HG03103 (cell line): Measurements from ENCODE around the gene APLP2.
"Not testable (repeated sequence)": the region's sequence is repeated elsewhere in the genome, so short reads cannot be mapped to it uniquely, and the experiment has no call there.

Experiments
- ATAC-seq: cut with Tn5 transposase; IDR thresholded peaks from one replicate; pipeline ENCODE4 v1.9.1; 2021; ENCODE audit warnings: low read depth; ENCODE audit not compliant: unreplicated experiment

The APLP2 gene

DNA sequence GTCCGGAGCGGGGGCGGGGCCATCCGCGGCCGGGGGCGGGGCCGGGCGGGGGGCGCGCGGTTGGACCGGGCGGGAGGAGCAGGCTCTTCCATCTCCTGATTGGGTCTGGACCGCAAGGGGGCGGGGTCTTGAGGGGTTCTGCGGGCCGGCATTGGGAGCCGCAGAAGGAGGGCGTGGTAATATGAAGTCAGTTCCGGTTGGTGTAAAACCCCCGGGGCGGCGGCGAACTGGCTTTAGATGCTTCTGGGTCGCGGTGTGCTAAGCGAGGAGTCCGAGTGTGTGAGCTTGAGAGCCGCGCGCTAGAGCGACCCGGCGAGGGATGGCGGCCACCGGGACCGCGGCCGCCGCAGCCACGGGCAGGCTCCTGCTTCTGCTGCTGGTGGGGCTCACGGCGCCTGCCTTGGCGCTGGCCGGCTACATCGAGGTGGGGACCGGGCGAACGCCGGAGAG lies at the start of gene APLP2:
APLP2 (plus strand) TSS at position 236 of the 450 bp plus-strand sequence; CDS start at position 320, 84 bp downstream.
- ATAC-seq: peak; percentile 94

DNA sequence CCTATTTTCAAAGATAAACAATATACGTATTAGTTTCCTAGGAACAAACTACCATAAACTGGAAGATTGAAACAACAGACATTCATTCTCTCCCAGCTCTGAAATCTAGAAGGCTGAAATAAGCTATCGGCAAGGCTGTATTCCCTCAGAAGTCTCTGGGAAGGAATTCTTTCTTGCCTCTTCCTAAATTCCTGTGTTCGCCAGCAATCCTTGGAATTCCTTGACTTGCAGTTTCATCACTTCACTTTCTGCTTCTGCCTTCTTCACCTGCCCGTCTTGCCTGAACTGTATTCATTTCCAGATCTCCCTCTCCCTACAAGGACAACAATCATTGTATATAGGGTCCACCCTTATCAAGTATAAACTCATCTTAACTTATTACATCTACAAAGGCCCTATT lies 49.4 kb upstream of the APLP2 start:
- no peak for ATAC-seq

DNA sequence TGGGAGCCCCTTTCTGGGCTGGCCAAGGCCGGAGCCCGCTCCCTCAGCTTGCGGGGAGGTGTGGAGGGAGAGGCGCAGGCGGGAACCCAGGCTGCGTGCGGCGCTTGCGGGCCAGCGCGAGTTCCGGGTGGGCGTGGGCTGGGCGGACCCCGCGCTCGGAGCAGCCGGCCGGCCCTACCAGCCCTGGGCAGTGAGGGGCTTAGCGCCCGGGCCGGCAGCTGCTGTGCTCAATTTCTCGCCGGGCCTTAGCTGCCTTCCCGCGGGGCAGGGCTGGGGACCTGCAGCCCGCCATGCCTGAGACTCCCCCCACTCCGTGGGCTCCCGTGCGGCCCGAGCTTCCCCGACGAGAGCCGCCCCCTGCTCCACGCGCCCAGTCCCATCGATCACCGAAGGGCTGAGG lies 48.1 kb upstream of the APLP2 start:
- ATAC-seq: not testable (repeated sequence)

DNA sequence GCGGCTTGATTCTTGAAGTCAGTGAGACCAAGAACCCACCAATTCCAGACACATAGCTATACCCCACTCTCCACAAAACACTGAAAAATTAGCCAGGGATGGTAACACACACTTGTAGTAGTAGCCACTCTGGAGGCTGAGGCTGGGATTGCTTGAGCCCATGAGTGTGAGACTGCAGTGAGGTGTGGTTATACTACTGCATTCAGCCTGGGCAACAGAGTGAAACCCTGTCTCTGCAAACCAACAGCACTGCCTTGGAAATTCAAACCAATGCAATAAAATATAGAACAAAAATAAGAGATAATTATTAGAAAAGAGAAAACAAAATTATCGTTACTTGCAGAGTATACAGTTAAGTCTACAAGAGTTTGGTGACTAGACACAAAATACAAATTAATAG lies 46.9 kb upstream of the APLP2 start:
- ATAC-seq: peak; percentile 33

DNA sequence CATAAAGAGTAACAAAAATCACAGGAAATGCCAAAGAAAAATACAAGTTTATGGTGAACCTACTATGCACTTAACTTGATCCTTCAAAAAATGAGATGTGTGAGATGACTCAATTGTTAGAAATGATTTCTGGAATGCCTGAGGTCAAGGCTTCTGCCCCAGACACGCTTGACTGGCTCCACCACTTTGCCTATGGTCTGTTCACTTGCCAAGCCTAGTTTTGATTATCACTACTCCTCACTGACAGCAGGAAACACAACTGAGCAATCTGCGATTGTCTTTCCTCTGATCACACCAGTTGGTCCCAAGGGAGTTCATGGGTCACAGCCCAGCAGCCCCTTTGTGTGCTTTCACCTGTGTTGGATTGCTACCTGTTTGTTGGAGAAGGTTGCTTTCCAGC lies 46.5 kb upstream of the APLP2 start:
- ATAC-seq: peak; percentile 91

DNA sequence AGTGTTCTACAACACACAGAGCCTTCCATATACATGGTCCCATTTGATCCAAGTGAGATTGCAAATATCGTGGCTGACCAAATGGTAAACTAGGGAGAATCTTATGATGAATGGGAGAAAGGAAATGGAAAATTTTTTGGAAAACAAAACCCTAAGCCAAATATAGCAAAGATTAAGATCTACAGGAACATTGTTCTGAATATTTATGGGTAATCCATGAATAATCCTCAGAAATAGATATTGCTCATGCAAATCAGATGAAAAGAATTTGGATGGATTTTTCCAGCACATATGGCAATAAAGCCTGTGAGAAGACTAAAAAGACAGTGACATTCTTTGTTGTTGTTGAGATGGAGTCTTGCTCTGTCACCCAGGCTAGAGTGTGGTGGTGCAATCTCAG lies 45.3 kb upstream of the APLP2 start:
- ATAC-seq: no peak

DNA sequence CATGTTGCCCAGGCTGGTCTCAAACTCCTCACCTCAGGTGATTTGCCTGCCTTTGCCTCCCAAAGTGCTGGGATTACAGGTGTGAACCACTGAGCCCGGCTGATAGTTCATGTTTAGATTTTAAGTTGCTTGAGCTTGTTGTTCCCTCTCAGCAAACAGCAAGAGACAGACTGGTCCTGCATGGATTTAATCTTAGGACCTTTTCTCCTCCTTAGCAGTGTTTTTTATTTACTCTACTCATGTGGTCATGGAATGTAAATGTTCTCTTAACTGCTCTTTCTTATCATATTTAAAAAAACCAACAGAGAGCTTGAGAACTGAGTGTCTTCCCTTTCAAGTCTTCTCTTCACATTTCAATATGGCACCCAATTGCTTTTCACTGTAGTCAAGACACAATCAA lies 44.3 kb upstream of the APLP2 start:
- ATAC-seq: no peak

DNA sequence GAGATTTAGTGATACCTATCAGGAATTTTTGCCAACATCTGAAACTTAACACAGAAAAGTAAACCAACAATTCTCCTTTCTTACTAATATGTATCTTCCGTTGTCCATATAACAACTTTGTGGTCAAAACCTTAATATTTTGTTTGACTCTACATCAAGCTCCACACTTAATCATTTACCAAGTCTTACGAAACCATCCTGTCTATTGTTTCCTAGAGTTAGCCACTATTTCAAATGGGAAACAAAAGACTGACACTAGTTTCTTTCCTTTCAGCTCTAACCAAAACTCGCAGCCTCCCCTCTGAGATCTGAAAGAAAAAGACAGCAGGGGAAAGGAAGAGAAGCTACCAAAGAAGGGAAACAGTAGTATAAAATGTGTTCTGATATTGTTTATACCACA lies 40.6 kb upstream of the APLP2 start:
- no peak for ATAC-seq

DNA sequence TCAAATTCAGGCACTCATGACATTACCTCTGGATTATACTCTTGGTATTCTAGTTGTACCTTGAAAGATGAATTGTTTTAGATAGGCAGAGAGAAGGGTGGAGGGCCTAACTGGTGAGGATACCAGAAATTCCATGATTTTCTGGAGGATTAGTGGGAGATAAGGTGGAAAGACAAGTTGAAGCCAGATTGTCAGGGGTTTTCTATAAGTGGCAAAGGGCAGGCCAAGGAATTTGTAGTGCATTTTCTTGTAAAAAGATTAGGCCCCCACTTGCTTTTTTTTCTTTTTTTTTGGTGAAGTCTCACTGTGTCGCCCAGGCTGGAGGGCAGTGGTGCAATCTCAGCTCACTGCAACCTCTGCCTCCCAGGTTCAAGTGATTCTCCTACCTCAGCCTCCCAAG lies 38.6 kb upstream of the APLP2 start:
- ATAC-seq: no peak

DNA sequence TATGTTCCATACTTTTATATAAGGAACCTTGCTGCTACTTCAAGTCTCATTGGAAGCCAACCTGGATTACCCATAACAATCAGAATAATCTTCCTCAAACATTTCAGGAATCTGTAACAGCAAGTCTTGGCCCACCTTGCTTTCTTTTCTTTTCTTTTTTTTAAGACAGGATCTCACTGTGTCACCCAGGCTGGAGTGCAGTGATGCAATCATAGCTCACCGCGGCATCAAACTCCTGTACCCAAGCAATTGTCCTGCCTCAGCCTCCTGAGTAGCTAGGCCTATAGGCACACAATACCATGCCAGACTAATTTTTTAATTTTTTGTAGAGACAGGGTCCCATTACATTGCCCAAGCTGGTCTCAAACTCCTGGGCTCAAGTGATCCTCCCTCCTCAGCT lies 37.7 kb upstream of the APLP2 start:
- no peak for ATAC-seq

DNA sequence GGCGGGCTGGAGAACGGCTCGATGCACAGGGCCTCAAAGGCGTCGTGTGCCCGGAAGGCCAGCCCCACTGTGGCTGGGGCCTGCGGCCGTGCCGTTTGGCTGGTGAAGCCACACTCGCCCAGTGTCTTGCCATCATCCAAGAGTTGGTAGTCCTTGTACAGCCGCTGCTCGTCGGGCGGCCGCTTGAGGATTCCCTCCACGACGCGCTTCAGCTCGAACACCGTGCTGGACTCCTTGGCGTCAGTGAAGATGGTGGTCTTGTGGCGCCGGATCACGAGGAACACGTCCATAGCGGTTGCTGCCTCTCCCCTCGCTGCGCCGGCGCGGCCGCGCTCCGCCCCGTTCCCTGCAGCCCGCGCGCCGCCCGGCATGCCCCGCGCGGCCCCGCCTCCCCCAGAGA lies 36.8 kb upstream of the APLP2 start:
- no peak for ATAC-seq

DNA sequence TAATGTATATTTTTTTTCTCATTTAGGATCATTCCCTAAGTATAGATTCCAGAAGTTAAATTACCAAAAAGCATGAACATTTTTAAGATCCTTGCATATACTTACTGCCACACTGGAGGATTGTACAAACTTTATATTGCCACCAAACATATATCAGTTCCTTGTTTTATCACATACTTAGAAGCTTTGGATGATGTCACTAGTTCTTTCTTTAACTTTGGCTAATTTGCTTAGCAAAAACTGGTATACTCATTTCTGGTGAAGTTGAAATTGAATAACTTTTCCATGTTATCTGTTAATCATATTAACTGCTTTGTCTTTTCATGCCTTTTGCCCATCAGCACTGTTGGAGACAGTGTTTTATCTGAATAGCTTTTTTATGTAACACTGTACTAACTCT lies 35.5 kb upstream of the APLP2 start:
- ATAC-seq: no peak

DNA sequence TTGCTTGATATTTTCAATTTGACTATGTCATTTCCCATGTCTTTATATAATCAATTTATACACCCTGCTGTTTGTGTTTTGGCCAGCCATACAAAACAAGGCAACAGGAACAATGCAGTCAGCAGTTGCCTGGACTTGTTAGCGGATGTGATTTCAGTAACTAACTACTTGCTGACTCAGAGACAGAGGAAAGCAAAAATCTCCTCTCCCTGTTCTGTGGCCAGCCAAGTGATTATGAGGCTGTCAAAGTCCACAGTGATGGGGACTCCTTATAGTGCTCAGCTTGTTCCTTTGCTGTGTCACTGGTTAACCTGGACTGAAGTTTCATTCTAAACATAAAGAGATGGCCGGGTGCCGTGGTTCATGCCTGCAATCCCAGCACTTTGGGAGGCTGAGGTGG lies 32.6 kb upstream of the APLP2 start:
- ATAC-seq: no peak

DNA sequence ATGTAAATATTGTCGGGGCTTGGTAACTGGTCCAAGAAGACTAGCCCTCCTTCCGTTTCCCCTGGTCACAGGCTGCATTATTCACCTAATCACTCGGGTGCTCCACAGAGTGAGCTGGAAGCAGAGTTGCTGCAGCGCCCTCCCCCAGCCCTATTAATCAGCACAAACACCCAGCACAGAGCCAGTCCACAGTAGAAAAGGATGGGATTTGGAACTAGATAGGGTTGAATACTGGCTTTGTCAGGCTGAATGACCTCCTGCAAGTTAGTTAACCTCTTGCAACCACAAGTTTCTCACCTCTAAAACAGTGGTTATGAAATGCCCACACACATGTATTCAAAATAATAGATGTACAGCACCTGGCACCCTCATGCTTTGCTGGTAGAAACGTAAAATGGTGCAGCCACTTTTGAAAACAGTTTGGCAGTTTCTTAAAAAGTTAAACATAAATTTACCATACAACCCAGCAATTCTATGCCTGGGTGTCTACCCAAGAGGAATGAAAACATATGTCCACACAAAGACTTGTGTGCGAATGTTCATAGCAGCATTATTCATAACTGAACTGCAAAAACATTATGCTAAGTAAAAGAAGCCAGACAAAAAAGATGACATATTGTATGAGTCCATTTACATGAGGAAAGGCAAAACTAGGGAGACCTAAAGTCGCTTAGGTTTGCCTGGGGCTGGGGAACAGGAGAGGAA lies 31.7 kb upstream of the APLP2 start:
- ATAC-seq: no peak

DNA sequence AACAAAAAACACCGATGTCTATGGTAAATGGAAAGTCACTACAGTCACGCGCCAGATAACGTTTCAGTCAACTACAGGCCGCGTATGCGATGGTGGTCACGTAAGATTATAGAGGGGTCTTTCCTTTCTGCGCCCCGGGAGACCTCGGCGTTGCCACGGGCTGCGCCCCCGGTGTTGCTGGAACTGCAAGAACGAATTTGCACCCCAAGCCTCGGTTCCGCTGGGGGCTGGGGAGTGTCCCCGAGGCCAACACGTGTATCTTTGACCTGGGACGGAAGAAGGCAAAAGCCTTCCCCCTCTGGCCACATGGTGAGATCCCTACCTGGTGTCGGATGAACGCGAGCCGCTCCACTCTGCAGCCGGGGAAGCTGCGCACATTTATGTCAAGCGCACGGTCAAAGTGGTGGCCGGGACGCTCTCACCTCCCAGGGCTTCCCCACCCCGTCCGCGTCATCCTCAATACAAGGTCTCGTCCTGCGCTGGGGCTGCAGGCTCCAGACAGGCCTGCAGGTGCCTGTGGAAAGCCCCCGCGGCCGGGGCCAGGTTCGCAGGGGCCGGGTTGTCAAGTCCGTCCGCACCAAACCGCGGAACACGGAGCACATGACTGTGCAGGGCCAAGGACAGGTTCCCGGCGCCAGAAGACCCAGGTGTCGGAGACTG lies 29.3 kb upstream of the APLP2 start:
- ATAC-seq: no peak

DNA sequence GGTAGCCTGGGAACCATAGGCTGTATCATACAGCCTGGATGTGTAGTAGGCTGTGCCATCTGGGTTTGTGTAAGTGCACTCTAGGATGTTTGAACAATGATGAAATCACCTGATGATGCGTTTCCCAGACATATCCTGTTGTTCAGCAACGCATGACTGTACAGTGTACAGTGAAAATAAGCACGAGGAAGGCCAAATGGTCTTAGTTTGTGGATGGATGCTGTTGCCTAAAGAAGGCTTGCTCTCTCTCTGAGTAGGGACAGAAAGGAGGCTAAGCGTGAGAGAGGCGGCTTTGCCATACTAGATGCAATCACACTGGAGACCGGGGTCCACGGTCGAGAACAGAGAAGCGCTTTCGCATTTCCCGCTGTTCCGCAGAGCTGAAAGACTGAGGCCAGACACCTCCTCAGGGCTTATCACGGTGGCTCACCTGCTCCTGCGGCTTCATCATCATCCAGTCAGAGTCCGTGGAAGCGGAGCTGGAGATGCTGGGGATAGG lies 27.6 kb upstream of the APLP2 start:
- no peak for ATAC-seq

DNA sequence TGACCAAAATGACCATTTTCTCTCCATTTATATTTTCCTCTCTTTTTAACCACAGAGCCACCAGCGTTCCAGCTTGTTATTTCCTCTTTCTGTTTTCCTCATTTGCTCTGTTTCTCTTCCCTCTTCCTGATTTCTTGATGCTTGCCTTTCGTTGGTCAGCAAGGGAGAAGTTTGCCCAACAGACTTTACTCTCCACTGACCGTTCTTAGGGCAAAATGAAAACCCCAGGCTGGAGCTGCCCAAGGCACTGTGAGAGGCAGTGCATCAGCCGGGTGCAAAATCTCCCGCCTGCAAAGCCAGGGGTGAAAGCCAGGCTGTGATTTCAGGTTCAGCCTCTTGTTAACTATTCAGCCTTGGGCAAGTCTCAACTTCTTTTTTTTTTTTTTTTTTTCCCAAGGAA lies 26.1 kb upstream of the APLP2 start:
- ATAC-seq: no peak

DNA sequence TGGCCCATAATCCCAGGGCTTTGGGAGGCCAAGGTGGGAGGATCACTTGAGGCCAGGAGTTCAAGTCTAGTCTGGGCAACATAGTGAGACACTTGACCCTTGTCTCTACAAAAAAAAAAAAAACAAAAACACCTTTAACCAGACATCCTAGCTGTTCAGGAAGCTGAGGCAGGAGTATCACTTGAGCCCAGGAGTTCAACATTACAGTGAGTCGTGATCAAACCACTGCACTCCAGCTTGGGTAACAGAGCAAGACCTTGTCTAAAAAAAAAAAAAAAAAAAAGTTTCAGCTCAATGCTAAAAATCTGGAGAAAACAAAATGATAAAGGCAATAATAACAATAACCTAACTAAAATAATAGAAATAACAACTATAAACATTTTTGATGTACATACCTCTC lies 22.6 kb upstream of the APLP2 start:
- ATAC-seq: no peak

DNA sequence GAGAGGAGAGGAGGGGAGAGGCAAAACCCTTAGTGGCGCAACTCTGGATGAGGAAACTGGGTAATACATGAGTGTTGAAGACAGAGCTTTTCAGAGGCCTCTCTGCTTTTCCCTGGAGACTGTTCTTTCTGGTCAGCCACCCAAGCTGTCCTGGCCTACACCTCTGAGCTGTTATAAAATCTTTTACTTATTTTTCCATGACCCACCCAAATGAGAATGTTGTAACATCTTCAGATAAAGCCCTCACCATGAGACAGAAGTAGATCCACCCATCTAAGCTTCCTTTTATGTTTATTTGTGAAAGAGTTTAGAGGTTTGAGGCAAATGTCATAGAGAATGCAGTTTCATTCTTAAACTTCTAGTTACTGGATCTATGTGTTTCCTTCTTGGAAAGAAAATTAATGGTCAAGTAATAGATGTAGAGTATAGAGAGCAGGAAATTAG lies 20.3 kb upstream of the APLP2 start:
- ATAC-seq: no peak

DNA sequence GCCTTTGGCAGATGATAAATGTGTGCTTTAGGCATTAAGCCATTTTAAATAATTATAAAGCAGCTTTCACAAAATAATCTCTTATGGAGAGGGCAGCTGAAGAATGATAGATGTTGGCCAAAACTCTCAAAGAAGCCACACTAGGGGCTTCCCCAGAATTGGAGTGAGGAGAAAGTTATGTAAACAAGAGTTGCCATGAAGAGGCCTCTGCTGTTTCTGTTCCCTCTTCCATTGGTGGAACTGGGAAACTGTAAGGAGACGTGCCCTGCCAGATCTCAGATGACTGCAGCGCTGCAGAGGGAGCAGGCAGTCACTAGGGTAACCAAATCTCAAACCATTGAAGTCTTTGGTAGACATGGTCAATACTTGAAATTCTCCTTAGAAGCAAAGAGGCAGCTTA lies 19.4 kb upstream of the APLP2 start:
- no peak for ATAC-seq

DNA sequence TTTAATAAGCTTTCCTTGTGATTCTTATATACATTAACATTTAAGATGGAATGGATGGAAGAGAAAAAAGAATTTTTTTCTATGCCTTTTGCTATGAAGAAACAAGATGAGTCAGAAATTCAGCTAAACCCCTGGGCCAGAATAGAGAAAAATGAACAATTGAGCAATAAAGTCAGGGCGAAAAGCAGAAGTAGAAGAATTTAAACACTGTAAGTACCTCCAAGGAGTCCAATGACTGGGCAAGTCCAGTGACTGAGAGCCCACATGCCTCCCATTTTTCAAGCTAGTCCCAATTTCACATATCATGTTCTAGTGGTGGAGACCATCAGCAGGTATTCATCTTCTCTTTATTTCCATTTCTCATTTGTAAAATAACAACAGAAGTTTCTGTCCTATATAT lies 18.6 kb upstream of the APLP2 start:
- ATAC-seq: no peak

DNA sequence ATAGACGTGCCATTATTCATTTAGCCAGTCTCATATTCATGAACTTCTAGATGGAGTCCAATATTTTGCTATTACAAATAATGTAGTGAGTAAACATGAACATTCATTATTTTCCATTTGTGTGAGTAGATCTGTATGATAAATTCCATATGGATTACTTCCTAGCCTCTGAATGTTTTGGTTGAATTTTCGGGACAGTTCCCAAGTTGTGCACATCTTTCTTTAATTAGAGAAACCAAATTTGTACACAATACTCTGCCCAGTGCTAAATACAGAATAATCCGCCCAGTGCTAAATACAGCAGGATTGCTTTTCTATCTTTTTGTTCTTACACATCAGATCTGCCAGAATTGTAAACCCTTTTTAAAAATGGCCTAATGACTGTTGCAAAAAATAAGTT lies 17.1 kb upstream of the APLP2 start:
- ATAC-seq: no peak
